GM18909 (cell line): ENCODE results near the gene HOXC12.

Source experiments
- ATAC-seq: cut with Tn5 transposase; IDR thresholded peaks from one replicate; pipeline ENCODE4 v1.9.1; 2021; ENCODE audit warnings: mild to moderate bottlenecking; ENCODE audit not compliant: unreplicated experiment, poor library complexity

The HOXC12 gene

DNA sequence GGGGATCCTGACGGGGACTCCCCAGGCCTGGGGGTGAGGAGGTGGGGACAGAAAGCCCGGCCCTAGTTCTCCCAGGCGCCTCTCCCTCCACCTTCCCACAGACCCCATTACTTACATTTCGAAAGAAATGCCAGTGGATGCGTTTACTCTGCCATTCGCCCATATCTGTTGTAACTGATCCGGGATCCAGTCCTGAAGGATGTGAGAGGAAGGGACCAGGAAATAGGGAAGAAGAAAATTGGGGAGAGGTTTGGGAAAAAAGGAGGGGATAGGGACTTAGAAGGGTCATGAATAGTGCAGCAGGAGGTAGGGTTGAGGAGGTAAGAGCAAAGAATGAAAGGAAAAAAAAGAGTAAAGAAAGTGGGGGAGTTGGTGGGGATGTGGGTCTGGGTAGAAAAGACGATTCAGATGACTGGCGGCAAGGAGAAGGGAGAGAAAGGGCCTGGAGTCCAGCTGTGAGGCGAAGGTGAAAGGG is 1.1 kb downstream of the HOXC12 start:
- no peak for ATAC-seq

DNA sequence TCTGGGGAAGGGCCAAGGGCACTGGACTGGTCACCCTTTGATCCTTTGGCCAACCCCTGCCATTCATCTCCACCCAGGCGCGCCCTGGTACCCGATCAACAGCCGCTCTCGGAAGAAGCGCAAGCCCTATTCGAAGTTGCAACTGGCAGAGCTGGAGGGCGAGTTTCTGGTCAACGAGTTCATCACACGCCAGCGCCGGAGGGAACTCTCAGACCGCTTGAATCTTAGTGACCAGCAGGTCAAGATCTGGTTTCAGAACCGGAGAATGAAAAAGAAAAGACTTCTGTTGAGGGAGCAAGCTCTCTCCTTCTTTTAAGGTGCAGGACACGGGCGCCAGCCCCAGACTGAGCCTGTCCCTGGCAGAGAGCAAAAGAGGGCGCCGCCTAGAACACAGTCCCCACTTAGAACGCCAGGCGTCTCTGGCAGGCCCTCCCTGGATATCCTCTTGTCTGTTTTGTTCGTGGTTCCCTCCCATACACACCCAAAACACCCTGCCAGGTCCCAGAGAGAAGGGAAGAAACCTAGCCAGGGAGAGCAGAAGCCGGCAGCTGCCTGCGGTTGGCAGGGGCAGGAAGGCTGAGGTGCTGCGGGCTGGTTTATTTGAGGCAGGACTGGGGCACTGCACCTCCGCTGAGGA is 1.7 kb downstream of the HOXC12 start:
- ATAC-seq = no peak

DNA sequence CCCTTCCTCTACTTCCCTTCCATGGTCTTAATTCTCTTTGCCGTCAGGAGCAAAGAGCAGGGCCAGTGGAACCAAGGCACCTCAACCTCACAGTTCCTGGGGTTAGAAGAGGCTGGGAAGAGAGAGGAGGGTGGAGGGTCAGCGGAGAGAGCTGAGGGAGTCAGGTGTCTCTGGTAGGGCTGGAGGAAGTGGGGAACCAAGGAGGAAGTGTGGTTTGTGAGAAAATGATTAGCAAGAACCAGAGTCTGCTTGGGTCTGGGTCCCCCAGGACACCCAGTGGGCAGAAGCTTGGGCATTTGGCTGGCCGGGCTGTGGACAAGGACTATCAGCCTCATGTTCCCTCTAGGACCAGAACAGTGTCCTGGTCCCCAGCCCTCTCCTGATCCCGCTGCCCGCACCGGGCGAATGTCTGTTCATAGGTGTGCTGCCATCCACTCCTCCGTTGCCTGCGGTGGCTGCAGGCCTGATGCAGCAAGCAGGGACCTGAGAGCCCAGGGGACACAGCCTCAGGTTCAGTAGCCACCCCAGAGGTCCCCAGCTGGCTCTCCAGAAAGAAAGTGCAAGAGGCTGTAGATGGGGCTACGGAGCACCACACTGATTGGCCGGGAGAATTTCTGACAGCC is 2.3 kb downstream of the HOXC12 start:
- ATAC-seq = no peak

DNA sequence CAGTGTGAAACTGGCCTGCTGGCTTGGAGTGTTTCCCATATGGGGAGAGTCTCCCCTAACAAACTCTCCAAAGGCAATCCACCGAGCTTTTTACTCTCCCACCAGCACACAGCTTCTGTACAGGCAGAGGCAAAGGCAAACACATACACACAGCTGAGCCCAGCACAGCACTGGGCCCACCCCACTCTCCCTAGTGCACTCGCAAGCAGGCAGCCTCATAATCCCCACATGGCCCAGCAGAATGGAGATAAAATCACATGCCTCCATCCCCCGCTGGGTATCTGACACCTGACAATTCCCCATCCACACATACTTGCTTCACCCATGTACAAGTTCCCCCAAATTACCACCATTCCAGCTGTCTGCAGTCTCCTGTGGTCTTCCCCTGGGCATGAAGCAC is 3.4 kb downstream of the HOXC12 start:
- no peak for ATAC-seq

DNA sequence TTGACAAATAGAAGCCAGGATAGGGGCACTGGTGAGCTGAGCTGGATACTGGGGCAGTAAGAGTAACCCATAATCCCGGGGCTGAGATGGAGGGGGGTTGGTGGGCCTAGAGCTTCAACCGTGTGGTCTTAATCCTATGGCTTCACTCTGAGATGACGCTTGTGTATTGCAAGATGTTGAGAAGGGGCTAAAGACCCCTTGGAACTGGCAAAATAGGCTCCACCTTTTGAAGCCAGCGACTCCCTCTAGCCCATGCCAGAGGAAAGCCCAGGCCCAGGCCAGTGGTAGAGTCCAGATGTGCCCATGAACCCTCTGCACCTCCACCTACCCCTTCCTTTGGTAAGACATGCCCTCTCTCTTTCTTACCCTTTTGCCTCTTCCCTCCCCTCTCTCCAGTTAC is 4.6 kb downstream of the HOXC12 start:
- ATAC-seq = no peak

DNA sequence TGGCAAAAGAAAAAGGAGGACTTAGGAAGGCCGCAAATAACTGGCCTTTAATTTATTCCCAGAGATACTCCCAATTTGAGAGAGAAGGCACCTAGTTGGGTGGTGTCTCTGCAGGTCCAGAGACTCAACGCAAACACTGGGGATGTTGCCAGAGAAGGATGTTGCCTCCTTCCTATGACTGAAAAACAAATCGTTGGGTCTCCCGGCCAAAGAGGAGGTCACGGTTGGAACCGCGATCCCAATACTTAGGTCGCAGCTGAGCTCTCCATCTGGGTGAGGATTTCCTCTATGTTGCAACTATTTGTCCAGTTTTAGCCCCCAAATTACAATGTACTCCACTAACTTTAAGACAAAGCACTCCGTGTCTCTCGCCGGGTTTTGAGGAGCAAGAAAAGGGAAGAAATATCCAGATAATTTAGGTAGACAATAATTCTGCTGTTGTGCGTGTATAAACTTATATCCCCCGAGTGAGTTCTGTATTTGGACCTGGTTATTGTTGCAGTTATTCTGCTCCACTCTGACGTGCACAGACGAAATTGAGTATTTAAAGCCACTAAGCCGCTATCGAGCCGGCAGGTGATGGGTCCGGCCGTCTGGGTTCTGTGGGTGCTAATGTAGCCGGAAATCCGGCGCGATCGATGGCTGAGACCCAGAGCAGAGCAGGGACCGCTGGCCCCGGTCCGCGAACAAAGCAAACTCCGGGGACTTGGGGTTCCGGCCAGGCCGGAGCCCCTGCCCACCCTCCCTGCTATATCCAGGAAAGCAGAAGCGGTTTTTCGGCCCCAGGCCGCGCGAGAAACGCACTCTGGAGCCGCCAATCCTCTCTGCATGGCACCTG is 5.7 kb downstream of the HOXC12 start:
- ATAC-seq = no peak

DNA sequence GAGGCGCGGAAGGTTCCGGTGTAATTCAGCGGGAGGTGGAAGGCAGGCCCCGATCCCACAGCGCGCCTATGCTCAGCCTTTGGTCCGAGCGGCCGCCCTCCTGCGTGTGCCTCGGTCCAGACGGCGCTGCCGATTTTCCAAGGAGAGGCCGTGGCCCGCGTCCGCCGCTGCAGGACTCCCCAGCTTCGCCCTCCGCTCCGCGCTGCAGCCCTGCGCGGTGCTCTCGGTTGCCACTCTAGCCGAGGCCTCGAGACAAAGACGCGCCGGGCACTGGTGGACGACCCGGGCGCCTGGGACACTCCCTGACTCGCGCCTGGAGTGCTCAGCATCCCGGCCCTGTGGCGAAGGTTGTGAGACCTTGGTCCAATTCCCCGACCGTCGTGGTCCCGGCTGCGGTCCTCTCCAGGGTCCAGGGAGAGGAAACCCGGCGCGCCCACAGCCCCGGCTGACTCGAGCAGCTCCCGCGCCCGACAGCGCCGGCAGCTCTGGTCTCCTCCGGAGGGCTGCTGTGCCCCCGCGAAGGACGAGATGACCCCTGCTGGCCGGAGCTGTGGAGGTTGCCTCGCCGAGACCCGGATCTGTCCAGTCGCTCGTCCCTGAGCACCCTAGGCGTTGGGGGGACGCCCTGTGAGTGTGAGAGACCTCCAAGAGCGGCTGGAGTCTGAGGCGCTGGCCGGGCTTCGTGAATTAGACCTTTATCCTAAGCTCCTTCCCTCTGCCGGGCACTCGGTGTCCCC is 6.5 kb downstream of the HOXC12 start:
- no peak for ATAC-seq

DNA sequence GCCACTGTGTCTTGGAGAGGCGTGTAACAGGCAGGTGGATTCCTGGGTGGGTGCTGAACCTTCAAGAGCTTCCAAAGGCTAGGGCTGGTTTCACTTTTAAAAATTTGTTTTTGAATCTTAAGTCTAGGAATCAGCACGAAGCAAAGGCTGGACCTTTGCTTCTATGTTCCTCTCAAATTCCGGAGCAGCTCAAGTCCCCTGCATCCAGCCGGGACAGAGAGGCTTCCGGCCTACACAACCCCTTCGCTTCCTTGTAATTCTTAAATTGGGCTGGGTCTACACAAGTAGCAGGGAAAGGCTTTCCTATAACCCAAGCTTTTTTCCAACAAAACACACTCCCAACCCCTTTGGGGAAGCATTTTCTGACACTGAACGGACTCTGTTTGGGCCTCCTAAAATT is 8.3 kb downstream of the HOXC12 start:
- ATAC-seq = no peak

DNA sequence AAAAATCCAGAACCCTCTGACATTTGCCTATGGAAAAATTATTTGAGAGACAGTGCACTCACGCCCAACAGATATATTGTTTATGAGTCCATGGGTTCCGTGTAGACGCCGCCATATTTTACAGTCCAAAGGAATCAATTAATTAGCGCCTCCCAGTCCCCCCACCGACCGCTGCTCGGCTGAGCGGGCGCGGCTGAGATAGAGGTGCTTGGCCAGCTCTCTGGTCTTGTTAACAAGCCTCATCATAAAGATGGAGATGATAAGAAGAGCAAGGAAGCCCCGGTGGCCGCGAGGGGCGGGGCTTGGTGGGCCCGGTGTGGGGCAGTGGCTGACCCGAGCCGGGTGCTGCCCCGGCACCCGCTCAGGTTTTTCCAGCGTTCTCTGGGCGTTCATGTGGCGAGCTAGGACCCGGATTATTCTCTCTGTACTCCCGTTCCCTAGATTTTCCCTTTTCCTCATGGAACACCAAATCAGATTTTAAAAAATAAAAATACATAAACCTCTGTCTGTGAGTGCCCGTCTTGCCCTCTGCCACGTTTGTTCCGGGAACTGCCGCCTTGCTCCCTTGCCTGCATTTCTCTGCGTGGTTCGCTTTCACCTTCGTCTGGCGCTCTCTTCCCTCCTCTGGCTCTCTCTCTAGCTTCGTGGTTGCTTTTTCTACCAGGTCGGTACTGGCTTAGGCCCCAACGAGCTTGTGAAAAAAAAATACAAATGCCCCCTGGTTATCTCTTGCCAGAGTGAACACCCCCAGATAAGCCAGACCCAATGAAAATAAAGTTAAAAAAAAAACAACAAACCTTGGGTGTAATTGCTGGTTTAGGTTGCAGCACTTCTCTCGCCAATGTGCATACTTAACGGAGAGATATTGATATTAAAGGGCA is 9.0 kb downstream of the HOXC12 start:
- no peak for ATAC-seq

DNA sequence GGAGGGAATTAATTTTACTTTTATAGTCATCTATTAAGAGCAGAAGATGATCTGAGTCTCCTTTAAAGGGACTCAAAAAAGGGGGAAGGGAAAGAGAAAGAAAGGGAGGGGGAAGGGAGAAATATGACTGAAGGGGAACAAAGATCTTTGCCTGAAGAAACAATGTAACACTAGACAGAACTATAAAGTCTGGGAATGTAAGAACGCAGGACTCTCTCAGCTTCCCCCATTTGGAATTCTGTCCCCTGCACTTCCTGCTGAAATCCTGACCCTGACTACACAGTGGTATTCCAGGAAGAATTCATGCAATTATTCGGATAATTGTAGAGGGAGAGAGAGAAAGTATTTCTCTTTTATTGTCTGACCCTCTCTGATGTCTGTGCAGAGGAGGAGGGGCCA is 9.6 kb downstream of the HOXC12 start:
- no peak for ATAC-seq

DNA sequence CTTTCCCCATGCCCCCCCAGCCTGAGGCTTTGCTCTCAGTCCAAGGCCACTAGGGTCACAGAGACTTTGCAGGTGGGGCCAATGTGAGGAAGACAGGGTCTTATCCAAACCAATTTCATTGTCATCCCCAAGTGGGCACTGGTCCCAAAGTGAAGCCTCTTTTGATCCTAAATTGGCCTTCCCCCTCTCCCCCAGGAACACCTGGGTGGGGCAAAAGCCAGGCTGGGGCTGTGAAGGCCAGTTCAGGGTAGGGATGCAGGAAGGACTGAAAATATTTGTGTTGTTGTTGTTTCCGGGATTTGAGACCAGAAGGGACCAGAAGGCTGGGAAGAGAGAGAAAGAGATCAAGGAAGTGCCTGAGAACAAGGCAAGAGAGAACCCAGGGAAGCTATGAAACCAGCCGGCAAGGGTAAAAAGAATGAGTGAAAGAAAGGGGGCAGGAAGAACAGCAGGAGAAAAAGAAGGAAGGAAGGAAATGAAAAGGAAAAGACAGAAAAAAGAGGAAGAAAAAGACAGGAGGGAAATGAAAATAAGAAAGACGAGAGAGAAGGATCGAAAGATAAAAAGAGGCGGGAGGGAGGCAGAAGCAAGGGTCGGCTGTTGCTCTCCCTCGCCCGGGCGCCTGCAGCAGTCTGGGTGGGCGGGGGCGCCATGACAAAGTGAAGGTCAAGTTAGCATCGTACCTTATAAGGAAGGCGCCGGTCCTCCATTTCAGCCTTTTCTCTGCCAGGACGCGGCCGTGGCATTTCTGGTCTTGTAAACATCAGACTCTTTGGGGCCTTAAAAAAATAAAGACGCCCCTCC is 10.8 kb downstream of the HOXC12 start:
- no peak for ATAC-seq

DNA sequence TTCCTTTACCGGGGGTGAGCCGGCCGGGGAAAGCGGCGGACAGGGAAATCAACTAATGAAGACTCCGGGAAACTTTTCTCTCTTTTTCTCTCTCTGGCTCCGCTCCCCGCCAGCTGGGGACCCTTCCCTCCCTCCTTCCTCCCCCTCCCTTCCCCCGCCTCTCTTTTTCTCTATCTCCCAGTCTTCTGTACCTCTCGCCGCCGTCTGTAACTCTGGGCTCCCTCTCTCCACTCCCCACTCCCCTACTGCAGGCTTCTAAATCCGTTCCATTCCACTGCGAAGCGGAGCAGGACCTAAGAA is 11.3 kb downstream of the HOXC12 start:
- ATAC-seq = no peak

DNA sequence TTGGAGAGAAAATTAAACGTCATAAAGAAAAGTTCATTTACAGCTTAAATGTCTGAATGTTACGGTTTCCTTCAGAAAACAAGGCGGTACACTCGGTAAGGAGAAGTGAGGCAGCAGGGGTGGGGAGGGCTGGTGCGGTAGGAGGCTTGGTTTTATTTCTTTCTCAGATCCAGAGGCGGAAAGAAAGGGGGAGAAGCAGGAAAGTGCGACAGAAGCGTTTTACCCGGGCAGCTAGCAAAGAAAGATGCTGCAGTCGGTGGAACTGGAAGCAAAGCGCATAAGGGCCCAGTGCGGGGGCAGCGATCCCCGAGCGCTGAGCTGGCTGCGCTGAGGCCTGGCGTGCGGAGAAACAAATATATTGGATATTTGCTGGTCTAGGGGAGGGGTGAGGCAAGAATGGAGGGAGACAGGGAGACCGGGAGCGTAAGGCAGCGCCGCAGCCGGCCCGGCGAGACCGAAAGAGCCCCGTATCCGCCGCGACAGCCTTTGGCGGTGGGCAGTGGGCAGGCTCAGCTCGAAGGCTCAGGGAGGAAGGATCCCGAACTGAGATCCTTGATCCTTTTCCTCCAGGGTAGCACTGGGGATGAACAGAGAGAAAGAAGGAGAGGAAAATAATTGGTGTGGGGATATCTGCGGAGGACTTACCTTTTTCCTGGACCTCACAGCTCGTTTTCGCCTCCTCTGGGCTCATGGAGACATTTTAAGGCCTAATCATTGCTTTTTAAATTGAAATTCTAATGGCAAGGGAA is 11.9 kb downstream of the HOXC12 start:
- ATAC-seq = no peak

DNA sequence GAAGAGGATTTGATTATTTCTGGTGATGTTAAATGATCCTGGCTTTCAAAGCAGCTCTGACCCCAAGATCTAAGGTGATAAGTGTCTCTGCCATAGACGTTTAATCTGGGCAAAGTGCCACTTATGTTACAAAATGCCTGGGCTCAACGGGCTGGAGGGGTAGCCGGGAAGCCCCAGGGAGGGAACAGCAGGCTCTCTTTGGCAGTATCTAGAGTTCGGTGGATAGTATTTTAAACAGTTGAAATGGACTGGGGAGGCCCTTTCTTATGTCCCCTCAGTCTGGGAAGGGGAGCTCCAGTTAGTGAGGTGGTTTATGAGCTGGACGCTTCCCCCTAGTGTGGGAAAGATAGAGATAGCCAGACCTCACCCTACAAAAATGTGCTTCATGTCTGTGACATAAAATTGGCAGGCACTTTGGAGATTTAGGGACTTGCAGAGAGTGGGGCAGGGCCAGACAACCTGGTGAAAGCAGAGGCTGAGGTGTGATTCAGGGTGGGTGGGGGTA is 12.8 kb downstream of the HOXC12 start:
- ATAC-seq = no peak

DNA sequence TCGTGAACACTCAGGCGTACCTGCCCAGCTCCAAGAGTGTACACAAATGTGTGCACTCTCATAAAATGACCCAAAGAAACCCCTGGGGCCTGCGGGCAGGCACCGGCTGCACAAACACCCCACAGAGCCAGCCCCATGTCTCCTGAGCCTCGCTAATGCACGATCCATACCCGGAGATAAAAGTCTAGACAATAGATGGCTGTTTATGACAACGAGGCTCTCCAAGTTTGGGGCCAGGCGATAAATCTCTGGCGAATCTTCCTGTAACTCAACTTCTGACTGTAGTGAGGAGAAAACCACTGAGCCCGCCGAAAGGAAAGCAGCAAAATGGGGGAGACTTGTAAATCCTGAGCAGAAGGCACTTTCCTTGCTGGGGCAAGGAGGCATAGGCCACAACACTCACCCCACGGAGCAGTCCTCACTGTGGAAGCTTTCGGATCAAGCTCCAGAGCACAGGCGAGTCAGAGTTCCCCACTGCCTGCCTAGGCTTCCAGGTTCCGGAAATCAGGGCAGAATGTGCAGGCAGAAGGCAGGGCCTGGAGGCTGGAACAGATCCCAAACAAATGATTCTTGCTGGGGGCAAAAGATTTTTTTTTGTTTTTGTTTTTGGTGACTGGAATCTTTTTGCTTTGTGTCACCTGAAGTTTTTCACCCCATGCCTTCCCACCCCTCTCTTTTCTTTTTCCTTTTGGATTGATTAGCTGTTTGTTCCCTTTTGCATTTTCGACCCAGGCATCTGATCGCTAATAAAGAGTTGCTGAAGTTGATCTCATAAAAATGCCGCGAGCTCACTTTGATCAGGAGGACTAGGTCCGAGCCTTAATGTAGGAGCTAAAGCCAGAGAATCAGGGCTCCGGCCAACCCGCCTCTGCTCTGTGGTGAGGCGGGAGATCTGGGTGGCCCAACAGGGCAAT is 13.8 kb downstream of the HOXC12 start:
- no peak for ATAC-seq

DNA sequence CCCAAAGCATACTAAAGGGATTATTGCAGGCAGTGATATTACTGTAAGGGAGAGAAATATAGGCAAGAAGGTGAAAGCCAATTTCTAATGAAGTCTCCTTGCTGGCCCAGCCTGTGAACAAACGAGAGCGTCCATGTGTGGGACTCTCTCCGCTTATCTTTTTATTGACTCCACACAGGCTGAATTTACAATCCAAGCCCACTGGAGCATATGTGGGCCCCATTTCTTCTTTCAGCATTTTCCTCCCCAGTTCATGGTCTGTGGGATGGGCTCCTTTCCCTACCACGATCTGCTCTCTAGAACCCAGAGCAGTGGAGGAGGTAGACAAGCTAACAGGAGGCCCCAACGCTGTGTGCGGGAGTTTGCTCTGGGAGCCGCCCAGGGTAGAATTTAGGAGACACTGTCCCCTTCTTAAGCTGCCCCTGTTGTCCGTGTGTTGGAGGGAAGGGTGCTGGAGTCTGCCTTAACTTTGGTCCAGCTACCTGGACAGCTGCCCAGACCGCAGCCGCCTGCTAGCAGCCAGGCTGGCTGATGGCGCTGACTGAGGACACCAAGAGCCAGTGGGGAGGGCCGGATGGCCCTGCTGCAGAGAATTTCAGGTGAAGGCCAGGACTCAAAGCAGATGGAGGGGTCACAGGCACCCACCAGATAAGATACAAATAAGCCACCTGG is 15.0 kb downstream of the HOXC12 start:
- ATAC-seq = no peak

DNA sequence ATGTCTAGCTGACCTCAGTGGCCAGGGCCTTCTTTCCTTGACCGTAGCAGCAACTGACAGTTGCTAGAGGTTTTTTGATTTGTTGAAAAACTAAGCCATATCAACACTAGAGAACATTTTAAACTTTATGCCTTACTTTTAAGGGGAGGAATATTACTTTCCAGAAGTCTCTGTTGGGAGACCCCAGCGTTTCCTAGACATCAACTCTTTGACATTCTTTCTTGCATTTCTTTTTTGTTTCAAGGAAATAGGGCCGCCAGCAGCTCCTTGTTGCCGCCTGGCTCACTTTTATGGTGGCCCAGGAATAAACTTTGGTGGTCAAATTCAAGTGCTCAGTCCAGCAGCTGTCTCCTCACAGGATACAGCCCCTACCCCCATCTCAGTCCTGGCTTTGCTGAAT is 15.7 kb downstream of the HOXC12 start:
- no peak for ATAC-seq
